Subcutaneous adipose tissue (tissue), 4 donors: ENCODE measurements around the gene SRM. TPM values are rescaled to one million over a fixed set of nuclear protein-coding genes. Genes with fewer than 3 reads are reported as not detected.

Experiments
- total RNA-seq, 4 donors: library from RNA; depleted of rRNA; stranded (reverse); fragments of >200 nt; gene quantifications; one replicate each; pipeline ENCODE4 v1.1.0, GENCODE V29; 2016
- TF ChIP-seq, protein P1 (sequence below): fragments of 450-650 bp; IDR thresholded peaks from one replicate; pipeline ENCODE4 v1.5.1; 2016; ENCODE audit warnings: low read depth, mild to moderate bottlenecking, control low read depth, antibody characterized with exemption, moderate library complexity

Gene SRM
- total RNA-seq, result 10 to 100 TPM; 21.2 to 45.2 (median 30.4) TPM

DNA sequence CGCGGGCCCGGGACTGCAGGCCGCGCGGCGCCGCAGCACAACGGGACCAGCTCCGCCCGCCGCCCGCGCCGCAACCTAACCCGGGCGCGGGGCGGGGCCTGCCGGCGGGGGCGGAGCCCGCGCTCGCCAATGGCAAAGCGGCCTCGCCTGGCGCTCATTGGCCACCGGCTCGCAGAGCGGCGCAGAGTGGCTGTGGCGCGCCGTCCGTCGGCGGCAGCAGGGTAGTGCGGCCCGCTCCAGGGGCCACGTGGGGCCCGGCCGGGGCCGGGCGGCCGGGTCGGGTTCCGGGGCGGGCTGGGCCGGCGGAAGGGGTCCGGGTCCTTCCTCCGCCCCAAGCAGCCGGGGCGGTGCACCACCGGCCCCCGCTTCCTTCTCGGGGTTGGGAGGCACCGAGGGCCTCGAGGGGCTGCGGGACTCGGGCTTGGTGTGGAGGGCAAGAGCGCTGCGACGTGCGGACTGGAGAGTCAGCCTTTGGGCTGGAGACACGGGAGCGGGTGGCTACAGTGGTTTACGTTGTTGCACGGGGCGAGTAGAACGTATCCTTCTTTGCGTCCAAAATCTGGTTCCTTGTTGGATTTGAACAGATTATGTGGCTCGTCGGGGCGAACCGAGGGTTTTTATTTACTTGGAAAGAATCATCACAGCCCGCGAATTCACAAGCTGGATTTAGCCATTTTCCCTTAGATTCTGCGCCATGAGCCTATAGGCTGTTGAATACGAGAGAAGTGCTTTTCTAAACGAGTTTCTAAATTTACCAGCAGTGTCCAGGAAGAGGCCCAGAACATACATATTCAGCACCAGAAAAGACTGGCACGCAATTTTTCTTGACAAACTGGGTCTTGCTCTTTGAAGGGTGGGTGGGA is at the start of gene SRM:
Gene SRM, minus strand, starts transcription at position 51 of the 863 bp plus-strand sequence. CDS start 75 bp downstream, outside the sequence.
- TF ChIP-seq, protein P1, sequence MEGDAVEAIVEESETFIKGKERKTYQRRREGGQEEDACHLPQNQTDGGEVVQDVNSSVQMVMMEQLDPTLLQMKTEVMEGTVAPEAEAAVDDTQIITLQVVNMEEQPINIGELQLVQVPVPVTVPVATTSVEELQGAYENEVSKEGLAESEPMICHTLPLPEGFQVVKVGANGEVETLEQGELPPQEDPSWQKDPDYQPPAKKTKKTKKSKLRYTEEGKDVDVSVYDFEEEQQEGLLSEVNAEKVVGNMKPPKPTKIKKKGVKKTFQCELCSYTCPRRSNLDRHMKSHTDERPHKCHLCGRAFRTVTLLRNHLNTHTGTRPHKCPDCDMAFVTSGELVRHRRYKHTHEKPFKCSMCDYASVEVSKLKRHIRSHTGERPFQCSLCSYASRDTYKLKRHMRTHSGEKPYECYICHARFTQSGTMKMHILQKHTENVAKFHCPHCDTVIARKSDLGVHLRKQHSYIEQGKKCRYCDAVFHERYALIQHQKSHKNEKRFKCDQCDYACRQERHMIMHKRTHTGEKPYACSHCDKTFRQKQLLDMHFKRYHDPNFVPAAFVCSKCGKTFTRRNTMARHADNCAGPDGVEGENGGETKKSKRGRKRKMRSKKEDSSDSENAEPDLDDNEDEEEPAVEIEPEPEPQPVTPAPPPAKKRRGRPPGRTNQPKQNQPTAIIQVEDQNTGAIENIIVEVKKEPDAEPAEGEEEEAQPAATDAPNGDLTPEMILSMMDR, result no peak

DNA sequence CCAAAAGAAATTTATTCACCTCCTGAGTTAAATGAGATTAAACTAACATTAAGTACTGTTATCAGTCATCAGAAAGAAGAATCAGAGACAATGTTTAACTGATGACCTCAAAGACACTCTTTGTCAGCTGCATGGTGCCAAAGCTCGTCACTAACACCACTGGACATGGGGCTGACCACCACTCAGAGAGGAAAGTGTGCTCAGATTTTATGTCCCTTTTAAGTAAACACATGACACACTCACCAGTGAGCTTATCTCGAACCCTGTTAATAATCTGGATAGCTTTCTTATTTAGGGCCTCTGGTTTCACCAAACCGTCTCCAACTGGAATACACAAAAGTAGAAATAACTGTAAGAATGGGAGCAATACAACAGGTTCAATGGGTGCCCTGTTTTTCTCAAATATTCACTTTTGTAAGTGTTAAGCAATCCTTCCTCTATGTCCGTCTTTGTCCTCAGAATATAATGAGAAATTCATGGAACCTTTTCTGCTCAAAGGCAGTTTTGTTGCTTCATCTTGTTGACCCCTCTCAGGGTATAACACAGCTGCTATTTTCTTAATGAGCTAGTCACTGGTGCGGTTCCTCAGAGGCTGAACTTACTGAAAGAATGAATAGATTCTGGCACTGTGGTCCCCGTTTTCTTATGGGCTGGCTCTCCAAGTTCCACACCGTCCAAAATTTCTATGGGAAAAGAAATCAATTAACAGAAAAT is 49.4 kb upstream of the SRM start:
- TF ChIP-seq, protein P1, result no peak

DNA sequence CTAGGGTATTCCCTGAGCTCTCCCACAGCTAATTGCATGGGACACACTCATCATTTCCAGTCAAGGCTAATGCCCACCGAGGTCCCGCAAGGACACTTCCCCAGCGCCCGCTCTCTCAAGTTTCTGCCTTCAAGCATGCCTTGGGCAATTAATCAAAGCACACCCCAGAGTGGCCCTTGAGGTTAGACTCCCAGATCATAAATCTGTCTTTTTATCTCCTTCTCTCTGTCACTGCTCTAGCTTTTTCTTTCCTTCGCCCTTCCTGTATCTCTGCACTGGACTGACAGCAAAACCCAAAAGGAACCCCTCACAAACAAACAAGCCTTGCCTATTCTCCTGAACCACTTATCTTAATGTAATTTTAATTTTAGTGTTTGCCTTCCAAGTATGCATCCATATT is 47.8 kb upstream of the SRM start:
- TF ChIP-seq, protein P1, result no peak

DNA sequence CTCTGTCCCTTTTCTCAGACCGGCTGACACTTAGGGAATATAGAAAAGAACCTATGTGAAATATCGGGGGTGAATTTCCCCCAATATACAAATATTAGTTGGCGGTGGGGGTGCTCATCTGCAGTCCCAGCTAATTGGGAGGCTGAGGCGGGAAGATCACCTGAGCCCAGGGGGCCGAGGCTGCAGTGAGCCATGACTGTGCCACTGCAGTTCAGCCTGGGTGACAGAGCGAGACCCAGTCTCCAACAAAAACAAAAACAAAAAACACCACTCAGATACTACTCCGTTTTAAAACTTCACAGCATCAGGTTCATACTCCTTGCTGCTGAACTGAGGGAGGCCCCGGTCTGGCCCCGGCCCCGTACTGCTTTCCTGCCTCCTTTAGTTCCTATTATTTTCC is 45.8 kb upstream of the SRM start:
- TF ChIP-seq, protein P1, result no peak

DNA sequence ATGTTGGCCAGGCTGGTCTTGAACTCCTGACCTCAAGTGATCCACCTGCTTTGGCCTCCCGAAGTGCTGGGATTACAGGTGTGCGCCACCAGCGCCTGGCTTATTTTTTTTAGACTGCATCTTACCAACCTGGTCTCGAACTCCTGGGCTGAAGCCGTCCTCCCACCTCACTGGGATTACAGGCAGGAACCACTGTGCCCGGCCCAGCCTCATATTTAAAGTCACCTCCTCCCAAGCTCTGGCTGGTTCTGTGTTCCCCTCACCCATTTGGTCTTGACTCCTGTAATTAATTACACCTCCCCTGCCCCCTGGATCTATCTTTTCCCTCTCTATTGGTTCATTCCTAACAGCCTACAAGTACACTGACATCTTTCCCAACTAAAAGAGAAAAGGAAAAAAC is 41.5 kb upstream of the SRM start:
- TF ChIP-seq, protein P1, result no peak

DNA sequence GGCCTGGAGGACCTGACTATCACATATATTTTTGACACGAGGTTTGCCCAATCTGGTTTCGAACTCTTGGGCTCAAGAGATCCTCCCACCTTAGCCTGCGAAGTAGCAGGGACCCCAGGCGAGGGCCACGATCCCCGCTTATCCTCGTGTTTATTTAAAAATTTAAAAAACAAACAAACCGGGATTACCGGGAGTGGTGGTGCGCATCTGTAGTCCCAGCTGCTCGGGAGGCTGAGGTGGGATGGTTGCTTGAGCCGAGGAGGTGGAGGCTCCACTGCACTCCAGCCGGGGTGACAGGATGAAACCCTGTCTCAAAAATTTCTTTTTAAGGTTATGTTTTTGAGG is 40.3 kb upstream of the SRM start:
- TF ChIP-seq, protein P1, result no peak

DNA sequence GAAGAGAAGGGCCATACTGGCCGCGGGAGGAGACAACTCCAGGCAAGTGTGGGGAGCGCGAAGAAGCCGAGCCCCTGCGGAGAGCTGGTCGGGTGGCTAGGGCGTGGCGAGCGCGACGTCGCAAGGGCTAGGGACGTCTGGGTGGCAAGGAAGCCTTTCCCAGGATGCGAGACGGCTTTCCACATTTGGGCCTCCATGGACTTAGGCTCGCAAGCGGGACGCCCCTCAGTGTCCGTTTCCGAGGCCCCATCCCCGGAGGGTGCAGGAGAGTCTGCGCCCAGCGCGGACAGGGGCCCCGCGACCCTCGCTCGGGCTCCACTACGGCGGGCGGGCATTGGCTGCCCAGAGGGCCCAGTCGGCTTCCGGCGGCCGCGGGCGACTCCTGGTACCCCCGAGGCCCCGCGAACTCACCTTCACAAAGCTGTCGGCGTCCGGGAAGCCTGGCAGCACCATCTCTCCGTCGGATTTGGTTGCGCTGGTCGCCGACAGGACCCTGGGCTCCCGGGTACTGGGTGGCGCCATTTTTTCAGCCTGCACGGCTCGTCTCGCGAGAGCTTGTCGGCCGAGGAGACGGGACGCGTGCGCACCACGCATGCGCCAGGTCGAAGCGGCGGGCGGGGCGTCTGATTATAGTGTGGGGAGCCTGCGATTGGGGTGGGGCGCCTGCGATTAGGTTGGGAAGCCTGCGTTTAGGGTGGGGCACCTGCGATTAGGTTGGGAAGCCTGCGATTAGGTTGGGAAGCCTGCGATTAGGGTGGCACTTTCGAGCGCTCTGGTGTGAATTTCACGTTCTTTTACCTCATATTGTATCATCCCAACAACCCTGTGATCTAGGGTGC is 39.7 kb upstream of the SRM start, which contains the start of gene EXOSC10:
Gene EXOSC10, minus strand, starts transcription at position 560 of the 839 bp plus-strand sequence. Its CDS starts 38 bp downstream, at position 522.
- TF ChIP-seq, protein P1, result no peak
